Adrenal gland (tissue), 5 donors: ENCODE results near the gene TMCC2.

Source experiments
- CTCF ChIP-seq, 6 experiments: fragments of 450-650 bp in 4 of 6; fragments of 200-600 bp in 2 of 6; sonication (generic) in 1 of 6; IDR thresholded peaks; 1 replicate in 5 of 6; 2 replicates in 1 of 6; pipeline versions ENCODE4 v1.5.1 to v1.8.0; 2016 to 2021; ENCODE audit warnings: antibody characterized with exemption in 6 of 6, mild to moderate bottlenecking in 2 of 6, moderate library complexity in 1 of 6
- POLR2A ChIP-seq, 2 donors: fragments of 450-650 bp; IDR thresholded peaks; one replicate each; pipeline ENCODE4 v1.6.1; 2017; ENCODE audit warnings: antibody characterized with exemption in 2 of 2, mild to moderate bottlenecking in 2 of 2, moderate library complexity in 1 of 2
- donor health status: DM: no; HTN: no; CAD: no.

GRCh38 chr1:205188596-205188995 is 39.1 kb upstream of the TMCC2 start:
- TF ChIP-seq CTCF (IDR thresholded peaks at IDR 0.05) (no peak), POLR2A (IDR thresholded peaks at IDR 0.05) (no peak)
